ENCODE results near the gene REEP5.

DNA sequence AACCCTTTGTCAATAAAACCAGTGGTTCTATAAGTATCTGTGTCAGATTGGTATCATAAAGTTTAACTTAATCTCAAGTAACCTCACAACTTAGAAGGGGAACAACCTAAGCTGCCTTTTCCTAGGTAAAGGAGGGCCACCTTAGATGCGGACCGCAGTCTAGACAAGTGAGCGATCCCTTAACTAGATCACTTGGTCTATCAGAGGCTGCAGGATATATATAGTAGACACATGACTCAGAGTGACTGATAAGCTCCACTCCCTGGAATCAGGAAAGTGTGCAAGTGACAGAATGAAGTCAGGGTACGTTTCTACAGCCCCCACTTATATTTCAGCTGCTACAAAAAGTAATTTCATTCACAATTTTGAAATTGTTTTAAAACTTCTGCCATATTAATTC is 7.4 kb downstream of the REEP5 start:
- no peak for TF ChIP-seq BHLHE40 (IDR thresholded peaks at IDR 0.05; ENCODE audit: borderline replicate concordance)
- TF ChIP-seq L3MBTL2 (conservative IDR thresholded peaks at IDR 0.05) = no peak
- TF ChIP-seq SUZ12 (IDR thresholded peaks at IDR 0.05) = no peak
- no peak for TF ChIP-seq SP1 (IDR thresholded peaks at IDR 0.05)
- no peak for TF ChIP-seq FOXK2 (IDR thresholded peaks at IDR 0.05)
